HG02870 (cell line): ENCODE data around the gene NQO2.

ENCODE experiments used
- ATAC-seq: cut with Tn5 transposase; IDR thresholded peaks from one replicate; pipeline ENCODE4 v1.9.1; 2021; ENCODE audit warnings: mild to moderate bottlenecking, moderate library complexity; ENCODE audit not compliant: unreplicated experiment

Gene NQO2

DNA sequence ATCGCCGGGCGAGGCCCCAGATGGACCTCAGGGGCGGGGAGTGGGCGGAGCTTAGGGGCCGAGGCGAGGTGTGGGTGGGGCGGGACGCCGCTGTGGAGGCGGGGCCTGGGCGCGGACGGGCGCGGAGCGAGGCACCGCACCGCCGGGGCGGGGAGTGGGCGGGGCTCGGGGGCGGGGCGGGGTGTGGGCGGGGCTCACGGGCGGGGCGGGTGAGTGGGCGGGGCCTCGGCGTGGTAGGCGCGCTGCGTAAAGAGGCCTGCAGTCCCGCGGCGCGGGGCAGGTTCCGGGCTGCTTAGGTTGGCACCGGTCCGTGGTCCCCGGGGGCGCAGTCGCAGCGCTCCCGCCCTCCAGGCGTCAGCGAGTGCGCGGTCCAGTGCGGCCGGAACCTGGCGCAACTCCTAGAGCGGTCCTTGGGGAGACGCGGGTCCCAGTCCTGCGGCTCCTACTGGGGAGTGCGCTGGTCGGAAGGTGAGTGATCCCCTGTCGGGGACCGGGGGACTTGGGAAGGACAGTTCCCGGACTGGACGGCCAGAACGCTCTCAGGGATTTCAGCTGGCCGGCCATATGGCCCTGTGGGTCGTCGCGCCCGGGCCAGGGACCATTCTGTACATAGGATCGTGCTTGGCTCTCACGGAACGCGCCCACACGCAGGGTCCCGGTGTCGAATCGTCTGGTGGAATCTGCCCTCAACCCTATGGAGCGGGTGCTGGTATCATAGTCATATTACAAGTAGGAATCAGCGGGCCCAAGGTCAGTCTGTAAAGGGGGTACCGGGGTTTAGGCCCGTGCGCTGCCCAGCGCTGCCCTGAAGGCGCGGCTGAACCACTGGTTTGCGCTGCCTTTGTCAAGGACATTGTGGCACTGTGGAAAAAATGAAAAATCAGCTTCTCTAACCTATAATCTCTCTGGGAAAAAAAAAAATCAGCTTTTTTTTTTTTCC, at the start of gene NQO2:
TSS of gene NQO2 (plus strand) at position 277 of the 940 bp plus-strand sequence. CDS start 6,659 bp downstream, outside the sequence.
- ATAC-seq: peak; percentile 57

- ATAC-seq: no peak
Observed at GRCh38 chr6:2950713-2951112, 49.0 kb upstream of the NQO2 start.

GRCh38 chr6:2951728-2952127, 48.0 kb upstream of the NQO2 start:
- ATAC-seq: no peak

GRCh38 chr6:2952557-2953095, 47.1 kb upstream of the NQO2 start:
- ATAC-seq: peak; percentile 53

DNA sequence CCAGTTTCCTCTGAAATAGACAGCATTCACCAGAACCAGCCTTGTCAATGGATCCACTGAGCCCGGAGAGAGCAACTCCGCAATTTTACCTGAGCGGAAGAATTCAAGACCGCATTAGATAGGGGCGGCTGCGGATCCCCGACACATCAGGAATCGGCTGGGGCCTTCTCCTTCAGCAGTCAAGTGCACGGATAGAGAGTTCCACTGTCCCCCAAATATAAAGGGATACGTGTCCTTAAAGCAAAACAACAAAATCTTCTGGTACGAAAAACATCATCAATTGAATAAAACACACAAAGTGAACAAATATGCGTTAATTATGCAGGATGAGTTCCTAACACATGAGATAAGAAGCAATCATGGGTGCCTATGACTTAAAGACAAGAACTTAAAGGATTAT, 46.6 kb upstream of the NQO2 start:
- no peak for ATAC-seq

DNA sequence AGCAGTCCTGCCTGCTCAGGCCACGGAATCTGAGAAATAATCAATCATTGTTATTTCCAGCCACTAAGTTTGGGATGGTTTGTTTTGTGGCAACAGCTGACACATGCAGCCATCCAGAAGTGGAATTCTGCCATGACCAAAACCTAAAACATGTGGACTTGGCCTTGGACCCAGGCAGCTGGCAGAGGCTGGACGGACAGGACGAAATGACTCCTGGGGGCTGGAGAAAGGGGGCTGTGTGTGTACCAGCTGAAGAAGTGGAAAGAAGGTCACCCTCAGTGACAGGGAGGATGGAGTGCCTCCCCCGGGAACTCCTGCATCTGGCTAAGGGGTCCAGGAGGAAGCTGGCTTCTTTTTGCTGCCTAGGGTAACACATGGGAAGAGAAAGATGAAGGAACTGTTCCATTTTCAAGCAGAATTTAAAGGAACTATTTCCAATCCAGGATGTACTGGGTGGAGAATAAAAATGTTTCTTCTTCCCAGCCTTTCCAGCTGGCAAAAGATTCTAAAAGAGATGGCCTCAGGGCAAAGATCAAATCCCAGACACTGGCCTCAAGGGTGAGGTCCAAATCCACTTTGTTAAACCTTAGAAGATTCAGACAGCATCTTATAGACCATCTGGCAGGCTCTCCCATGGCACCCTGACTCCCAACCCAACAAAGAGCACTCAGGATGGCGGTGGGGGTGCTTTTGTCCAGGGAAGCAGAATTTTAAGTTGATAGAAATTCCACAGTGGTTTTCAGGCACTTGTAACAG, 42.6 kb upstream of the NQO2 start:
- ATAC-seq: no peak

- ATAC-seq: no peak
Observed at GRCh38 chr6:2957696-2958330, 41.9 kb upstream of the NQO2 start.

DNA sequence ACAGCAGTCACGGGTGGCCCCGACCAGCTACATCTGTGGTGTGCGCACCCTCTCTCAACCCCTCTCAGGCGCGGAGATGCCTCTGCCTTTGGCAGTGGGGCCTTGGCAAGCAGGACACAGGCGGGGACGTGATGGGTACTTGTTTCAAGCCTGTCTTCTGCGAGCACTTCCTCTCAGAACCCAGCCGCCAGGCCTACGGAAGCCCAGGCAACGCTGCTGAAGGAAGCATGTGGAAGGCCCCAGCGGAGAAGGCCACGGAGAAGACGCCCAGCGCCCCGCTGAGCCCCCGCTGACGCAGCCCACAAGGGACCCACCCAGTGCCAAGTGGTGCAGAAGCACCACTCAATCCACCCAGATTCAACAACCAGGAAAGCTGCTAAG, 41.4 kb upstream of the NQO2 start:
- no peak for ATAC-seq

DNA sequence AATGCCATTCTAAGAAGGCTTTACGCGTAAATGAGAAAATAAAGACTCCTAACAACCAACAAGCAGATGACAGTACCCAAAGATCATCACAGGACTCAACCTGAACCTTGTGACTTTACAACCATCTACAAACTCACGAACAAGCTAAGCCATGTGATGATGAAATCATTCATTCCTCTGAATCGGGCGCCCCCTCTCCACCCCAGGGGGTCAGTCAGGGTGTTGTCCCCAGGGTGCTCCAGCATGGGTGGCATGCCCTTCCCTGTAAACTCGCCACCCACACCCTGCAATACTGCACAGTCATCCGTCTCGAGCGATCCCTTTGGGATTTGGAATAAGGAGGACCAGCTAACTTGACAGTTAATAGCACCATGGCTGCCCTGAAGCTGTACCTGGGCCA, 40.9 kb upstream of the NQO2 start:
- no peak for ATAC-seq

DNA sequence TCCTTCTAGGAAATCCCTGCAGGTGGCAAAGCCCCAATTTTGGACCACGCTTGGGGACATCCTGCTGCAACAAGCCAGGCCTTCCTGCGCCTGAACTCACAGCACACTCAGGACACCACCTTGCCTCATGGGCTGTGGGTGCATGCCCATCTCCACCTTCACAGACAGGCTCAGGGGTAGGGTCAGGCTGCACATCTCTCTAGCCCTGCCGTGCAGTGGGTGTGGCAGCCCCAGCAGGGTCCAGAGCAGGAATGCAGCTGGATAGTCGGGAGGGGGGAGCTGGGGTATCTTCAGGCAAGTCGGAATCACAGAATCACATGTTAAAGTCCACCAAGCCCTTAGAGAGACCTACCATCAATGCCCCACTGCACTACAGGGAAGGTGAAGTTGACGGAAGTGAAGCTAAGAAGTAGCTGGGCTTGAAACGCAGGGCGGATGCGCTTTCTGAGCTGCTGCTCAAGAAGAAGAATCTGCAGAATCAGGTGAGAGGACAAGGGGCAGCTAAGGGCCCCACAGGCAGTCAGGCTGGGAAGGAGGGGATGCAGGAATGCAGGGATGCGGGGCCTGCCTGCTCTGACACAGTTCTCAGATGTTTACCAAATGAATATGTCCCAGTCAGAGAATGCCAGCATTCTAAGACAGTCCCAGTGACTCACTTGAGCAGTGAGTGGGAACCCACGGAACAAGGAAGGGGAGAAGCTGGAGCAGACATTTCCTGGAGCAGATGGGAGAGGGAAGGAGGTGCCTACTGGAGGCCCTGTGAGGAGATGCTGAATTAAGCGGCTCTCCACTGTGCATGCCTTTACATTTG, 39.6 kb upstream of the NQO2 start:
- ATAC-seq: no peak

- no peak for ATAC-seq
Observed at GRCh38 chr6:2960935-2961334, 38.8 kb upstream of the NQO2 start.

DNA sequence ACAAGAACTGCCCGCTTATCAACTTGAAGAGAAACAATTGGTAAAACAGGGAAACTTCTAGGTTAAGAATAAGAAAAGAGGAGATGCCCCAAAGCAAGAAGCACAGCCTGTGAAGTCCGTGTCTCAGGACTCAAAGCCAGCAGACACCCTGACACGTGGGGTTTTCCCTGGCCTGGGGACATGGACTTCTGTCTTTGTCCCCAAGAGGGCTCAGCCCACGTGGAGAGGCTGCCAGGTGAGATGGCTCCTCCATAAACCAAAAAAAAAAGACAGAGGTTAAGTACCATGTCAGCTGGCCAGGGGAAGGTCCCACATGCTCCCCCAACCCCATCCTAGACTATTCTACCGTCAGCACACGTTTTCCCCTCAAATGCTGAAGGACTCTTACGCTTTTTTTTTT, 38.2 kb upstream of the NQO2 start:
- no peak for ATAC-seq

DNA sequence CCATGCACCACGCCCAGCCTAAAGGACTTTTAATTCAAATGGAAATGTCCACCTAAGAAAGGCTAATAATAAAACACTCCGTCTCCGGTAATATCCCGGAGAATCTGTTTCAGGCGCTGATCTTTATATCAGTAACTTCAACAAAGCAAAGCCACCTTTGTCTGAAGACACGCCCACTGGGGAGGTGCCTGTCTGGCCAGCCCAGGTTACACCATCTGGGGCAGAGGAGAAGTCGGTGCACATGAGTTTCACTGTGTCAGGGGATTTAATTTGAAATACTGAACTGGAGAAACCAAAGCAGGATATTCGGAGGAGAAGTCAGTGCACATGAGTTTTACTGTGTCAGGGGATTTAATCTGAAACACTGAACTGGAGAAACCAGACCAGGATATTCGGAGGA, 37.7 kb upstream of the NQO2 start:
- no peak for ATAC-seq

DNA sequence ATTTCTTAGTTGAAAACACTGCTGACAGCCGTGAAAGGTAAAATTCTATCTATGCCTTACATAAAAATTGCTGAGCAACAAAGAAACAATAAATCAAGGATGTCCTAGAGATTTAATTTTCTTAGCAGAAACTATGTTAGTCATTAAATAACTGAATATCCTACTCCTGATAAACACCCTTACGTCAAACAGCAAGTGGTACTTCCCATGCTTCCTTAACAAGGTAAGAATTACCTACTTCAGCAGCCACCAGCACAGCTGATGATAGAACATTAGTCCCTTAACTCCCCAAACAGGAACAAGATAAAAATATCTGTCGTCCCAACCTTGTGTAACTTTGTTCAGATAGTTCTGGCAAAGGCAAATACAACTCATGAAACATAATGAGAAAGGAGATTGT, 37.1 kb upstream of the NQO2 start:
- ATAC-seq: no peak

DNA sequence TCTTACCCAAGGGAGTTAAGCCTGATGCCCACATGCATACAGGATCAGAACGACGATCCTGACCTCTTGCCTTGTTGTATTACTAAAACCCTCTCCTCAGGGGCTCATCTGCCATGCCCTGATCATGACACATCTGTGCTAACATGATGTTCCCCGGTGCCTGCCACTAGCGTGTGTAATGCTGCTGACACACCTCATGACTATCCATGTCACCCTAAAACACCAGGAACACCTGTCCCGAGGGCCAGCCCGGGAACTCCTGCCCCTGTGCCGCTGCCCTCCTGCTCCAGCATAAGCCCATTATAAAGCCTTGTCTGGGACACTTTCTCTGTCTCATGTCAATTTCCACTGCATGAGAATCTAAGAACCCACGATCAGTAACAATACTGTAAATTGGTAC, 35.9 kb upstream of the NQO2 start:
- ATAC-seq: no peak

DNA sequence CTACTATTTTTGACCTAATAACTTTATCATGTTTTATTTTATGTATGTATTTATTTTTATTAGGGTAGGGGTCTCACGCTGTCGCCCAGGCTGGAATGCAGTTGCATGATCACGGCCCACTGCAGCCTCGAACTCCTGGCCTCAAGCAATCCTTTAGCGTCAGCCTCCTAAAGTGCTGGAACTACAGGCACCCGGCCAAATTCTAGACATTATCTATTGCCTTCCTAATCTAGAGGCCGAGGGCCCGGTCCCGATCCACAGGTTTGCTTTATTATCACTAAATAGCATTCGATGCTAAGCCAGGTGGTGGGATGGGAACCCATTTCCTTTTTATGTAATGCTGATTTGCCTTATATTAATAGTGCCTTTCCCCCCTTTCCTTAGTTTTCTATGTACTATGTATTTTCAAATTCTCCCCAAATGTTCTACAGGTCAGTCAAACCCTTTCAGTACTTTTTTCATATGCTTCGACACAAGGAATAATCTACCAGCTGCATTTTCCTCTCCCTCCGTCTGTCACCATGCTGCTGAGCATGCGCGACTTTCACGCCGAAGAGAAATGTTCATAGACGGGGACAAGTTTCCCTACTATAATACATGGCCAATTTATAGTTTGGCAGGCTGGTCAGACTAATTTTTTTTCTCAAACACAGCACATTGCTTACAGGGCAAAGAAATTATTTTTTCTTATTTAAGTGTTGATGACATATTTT, 34.7 kb upstream of the NQO2 start:
- no peak for ATAC-seq

DNA sequence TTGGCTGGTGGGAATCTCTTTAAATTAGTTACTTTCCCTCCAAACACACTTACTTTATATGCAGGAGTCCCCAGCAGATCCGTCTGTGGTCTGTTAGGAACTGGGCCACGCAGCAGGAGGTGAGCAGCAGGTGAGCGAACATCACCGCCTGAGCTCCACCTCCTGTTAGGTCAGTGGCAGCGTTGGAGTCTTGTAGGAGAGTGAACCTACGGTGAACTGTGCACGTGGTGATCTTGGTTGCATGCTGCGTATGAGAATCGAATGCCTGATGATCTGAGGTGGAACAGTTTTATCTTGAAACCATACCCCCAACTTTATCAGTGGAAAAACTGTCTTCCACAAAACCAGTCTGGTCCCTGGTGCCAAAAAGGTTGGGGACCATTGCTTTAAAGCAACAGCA, 33.3 kb upstream of the NQO2 start:
- ATAC-seq: no peak

DNA sequence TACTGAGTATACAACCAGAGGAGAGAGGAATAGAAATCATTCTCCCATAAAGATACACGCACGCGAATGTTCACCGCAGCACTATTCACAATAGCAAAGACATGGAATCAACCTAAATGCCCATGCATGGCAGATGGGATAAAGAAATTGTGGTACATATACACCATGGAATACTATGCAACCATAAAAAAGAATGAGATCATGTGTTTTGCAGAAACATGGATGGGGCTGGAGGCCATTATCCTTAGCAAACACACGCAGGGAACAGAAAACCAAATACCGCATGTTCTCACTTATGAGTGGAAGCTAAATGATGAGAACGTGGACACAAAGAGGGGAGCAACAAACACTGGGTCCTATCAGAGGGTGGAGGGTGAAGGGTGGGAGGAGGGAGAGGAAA, 31.8 kb upstream of the NQO2 start:
- no peak for ATAC-seq

GRCh38 chr6:2968600-2969135, 31.0 kb upstream of the NQO2 start:
- ATAC-seq: no peak

- ATAC-seq: no peak
Observed at GRCh38 chr6:2969549-2969948, 30.1 kb upstream of the NQO2 start.
